Non-pigmented ciliary epithelial cell (primary cell): ENCODE results near the gene PRAMEF18.
"Not testable (repeated sequence)": the region's sequence is repeated elsewhere in the genome, so short reads cannot be mapped to it uniquely, and the experiment has no call there.

Source experiments
- DNase-seq: peaks from one replicate; pipeline ENCODE4 v3.0.0-alpha.2; 2010; ENCODE audit warnings: low read depth

PRAMEF18 gene, protein sequence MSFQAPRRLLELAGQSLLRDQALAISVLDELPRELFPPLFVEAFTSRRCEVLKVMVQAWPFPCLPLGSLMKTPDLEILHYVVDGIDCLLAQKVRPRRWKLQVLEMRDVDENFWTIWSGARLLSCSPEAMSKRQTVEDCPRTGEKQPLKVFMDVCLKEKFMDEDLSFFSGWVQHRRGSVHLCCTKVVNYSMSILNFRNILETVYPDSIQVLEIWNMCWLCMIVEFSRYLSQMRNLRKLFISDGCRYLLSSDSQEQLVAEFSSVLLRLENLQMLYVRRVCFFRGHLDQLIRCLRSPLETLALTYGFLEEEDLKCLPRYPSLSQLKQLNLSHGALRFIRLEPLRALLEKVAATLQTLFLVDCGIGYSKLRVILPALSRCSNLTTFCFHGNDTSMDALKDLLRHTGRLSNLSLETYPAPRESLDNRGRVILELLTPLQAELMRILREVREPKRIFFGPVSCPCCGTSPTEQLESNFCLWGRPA

DNA sequence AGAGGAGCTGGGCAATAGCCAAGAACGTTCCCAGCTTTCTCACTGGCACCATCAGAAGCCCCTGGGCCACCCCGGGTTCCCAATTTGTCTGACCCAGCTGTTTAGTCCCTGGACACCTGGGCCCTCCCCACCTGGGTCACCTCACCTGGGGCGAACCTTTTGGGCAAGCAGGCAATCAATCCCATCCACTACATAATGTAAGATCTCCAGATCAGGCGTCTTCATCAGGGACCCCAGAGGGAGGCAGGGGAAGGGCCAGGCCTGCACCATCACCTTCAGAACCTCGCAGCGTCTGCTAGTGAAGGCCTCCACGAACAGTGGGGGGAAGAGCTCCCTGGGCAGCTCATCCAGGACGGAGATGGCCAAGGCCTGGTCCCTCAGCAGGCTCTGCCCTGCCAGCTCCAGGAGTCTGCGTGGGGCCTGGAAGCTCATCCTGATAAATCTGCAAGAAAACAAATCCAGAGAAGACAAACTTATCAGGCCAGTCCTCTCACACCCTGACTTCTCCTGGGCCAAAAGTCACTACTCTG is at the start of gene PRAMEF18:
PRAMEF18 (minus strand) TSS at position 480 of the 530 bp plus-strand sequence; CDS start at position 432, 48 bp downstream.
- DNase-seq: not testable (repeated sequence)

DNA sequence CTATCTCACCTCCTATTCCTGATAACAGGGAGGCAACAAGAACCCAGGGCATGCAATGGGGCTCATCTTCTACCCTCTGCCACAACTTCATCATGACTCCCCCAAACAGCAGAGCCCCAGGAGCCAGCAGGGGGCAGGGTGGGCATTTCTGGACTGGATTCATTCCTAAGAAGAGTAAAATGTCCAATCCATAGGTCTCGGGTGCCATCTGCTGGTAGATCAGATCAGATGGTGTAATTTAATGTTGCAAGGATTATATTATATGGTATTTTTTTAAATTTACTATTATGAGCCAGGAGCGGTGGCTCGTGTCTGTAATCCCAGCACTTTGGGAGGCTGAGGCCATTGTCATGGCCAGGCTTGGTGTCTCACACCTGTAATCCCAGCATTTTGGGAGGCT is 39.2 kb upstream of the PRAMEF18 start:
- DNase-seq: not testable (repeated sequence)

DNA sequence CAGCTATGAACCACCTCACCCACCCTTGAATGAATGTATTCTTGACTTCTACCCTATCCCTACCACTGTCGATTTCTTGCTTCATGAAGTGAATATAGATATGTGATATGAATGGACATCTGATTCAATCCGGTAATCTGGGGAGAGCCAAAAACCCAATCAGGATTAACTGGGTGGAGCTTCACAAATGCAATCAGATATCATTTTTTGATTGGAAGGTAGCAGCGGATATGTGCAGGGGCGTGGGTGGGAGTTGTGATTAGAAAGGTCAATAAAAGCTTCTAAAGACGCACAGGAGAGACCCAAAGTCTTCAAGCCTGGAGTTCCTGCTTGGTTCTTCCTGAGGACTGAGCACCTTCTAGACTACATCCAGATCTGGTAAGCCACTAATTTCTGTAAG is 27.9 kb upstream of the PRAMEF18 start, which contains the start of gene PRAMEF5:
PRAMEF5 (plus strand) TSS at position 301 of the 400 bp plus-strand sequence. CDS start 5,071 bp downstream, outside the sequence.
- not testable (repeated sequence) for DNase-seq

DNA sequence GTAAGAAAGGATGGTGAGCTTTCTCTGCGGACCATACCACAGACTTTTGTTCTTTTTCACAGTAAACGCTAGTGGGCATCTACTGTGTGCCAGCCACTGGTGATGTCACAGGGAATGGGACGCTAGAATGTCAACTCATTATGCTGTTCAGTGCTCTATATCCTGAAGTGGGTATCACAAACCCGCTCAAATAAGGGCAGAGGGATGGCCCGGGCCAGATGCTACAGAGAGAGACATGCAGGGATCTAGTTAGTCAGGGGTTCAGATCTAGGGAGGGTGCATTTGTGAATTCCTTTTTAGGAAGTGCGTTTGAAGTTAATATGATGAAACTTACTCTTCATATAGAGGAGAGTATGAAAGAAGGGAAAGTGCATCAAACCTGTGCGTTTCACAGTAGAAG is 21.2 kb upstream of the PRAMEF18 start:
- not testable (repeated sequence) for DNase-seq

DNA sequence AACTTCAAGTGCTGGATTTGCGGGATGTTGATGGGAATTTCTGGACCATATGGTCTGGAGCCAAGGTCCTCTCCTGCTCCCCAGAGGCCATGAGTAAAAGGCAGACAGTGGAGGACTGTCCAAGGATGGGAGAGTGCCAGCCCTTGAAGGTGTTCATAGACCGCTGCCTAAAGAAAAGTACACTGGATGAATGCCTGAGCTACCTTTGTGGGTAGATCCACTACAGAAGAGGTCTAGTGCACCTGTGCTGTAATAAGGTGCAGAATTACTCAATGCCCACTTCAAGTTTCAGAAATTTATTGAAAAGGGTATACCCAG is 20.6 kb upstream of the PRAMEF18 start:
- DNase-seq: not testable (repeated sequence)

DNA sequence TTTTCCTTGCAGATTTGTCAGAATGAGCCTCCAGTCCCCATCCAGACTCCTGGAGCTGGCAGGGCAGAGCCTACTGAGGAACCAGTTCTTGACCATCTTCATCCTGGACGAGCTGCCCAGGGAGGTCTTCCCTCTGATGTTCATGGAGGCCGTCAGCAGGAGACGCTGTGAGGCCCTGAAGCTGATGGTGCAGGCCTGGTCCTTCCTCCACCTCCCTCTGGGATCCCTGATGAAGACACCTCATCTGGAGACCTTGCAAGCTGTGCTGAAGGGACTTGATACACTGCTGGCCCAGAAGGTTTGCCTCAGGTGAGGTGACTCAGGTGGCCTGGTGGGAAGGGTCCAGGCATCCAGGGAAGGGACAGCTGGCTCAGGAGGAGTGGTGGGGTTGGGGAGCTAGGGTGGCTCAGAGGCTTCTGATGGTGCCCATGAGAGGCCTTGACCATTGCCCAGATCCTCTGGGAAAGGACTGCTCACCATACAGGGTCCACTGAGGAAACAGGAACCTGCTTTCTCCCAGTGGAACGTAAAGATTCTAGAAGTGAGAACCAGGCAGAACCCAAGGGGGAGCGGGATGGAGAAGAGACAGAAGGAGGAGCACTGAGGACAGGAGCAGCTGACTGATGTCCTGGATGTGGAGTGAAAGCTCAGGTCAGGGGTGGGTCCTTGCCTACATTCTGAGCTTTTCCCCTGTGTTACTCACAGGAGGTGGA is 20.0 kb upstream of the PRAMEF18 start:
- DNase-seq: not testable (repeated sequence)

DNA sequence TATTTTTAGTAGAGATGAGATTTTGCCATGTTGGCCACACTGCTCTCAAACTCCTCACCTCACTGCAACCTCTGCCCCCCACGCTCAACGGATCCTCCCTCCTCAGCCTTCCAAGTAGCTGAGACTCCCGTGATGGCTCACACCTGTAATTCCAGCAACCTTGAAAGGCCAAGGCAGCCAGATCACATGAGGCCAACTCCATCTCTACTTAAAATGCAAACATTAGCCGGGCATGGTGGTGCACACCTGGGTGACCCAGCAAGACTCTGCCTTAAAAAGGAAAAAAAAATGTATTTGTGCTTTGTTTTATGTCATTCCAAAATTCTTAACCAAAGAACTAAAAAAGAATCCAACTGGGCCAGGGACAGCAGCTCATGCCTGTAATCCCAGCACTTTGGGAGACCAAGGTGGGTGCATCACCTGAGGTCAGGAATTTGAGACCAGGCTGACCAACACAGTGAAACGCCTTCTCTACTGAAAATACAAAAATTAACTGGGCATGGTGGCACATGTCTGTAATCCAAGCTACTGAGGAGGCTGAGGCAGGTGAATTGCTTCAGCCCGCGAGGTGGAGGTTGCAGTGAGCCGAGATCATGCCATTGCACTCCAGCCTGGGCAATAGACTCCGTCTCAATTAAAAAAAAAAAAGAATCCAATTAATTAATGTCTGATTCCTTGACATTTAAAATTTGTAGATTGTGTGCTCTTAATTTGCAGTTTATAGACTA is 17.7 kb upstream of the PRAMEF18 start:
- DNase-seq: not testable (repeated sequence)

DNA sequence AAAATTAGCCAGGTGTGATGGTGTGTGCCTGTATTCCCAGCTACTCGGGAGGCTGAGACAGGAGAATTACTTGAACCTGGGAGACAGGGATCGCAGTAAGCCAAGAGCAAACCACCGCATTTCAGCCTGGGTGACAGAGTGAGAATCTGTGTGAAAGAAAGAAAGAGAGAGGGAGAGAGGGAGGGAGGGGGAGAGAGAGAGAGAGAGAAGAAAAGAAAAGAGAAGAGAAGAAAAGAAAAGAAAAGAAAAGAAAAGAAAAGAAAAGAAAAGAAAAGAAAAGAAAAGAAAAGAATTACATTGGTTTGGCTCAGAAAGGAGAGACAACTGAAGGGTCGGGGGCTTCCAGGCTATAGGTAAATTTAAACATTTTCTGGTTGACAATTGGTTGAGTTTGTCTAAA is 13.7 kb upstream of the PRAMEF18 start:
- not testable (repeated sequence) for DNase-seq

DNA sequence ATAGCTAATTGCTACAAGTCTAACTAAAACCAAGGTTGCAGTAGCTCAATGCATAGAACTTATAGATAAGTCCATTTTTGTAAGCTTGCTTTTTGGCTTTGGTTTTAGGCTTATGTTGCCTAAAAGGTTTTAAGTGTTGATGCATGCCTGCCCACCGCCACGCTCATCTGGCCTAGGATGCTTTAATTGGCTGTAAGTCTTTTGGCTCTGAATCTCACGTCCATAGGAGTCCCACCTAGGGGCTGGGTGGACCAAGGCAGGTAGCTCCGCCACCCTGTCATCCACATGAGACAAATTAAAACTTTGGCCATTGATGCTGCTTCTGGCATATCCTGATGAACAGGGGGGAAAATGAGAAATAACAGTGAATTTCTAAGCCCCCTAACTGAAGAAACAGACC is 11.6 kb upstream of the PRAMEF18 start:
- not testable (repeated sequence) for DNase-seq

DNA sequence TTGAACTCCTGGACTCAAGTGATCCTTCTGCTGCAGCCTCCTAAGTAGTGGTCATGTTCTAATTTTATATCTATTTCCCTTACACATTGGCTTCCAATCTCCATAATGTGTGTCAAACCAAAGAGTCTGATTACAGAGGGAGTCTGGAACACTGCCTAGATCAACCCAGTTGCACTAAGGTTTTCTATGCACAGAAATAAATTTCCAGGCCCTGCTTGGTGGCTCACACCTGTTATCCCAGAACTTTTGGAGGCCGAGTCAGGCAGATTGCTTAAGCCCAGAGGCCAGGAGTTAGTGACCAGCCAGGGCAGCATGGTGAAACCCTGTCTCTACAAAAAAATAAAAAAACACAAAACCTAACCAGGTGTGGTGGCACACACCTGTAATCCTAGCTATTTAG is 8.1 kb upstream of the PRAMEF18 start:
- not testable (repeated sequence) for DNase-seq

DNA sequence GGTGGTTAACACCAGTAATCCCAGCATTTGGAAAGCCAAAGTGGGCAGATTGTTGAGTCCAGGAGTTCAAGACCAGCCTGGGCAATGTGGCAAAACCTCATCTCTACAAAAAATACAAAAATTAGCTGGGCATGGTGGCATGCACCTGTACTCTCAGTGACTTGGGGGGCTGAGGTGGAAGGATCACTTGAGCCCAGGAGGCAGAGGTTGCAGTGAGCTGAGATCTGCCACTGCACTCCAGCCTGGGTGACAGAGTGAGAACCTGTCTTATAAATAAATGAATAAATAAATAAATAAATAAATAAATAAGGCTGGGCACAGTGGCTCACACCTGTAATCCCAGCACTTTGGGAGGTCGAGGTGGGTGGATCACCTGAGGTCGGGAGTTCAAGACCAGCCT is 6.1 kb upstream of the PRAMEF18 start:
- DNase-seq: not testable (repeated sequence)

DNA sequence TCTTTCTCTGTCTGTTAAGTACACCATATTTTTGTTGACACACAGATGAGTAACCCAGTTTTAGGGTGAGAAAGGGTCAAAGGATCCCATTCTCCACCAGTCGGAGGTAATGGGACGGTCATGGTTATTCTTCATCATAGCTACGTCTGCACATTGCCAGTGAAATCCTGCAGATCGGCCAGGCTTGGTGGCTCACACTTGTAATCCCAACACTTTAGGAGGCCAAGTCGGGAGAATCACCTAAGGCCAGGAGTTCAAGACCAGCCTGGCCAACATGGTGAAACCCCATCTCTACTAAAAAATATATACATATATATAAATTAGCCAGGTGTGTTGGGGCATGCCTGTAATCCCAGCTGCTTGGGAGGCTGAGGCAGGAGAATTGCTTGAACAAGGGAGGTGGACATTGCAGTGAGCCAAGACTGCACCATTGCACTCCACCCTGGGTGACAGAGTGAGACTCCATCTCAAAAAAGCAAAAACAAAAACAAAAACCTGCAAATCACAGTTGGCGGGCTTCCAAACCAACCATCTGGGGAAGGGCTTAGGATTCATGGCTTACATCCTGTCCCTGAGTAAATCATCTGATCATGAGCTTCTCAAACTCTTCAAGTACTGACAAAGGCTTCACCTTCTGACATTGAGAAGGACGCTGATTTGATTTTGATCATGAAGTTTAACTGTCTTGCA is 5.3 kb upstream of the PRAMEF18 start:
- DNase-seq: not testable (repeated sequence)

DNA sequence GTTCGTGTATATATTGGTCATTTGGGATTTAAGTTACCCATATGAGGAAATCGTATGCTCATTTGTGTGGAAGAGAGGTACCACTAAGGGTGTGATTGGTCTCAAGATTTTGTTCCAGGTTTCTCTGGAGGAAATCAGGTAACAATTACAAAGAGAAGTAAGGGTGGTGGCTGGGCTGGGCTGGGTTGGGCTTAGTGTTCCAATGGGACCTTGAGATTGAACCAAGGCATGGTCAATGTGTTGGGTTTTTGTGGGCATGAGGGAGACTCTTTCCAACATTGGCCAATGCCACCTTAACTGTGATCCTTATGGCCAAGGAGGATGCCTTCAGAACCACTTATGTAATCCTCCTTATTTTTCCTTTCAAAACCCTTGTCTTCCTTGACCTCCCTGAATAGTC is 4.6 kb upstream of the PRAMEF18 start:
- DNase-seq: not testable (repeated sequence)

DNA sequence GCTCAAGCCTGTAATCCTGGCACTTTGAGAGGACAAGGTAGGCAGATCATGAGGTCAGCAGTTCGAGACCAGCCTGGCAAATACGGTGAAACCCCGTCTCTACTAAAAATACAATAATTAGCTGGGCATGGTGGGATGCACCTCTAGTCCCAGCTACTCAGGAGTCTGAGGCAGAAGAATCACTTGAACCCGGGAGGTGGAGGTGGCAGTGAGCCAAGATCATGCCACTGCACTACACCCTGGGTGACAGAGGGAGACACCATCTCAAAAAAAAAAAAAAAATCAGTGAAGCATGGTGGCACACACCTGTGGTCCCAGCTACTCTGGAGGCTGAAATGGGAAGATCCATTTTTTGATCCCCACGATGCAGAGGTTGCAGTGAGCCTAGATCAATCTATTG is 4.1 kb upstream of the PRAMEF18 start:
- not testable (repeated sequence) for DNase-seq

DNA sequence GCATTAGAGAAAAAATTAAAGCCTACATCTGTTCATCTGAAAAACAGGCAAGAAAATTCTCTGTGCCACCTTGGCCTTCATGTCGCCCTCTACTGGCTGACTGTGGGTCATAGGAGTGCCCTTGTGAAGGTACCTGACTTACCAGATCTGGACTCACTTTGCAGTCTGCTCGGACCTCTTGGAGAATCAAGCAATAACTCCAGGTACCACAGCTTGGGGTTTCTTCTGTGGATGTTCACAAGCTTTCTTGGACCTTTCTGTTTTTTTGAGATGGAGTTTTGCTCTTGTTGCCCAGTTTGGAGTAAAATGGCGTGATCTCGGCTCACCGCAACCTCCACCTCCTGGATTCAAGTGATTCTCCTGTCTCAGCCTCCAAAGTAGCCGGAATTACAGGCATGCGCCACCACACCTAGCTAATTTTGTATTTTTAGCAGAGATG is 2.4 kb upstream of the PRAMEF18 start:
- DNase-seq: no peak

DNA sequence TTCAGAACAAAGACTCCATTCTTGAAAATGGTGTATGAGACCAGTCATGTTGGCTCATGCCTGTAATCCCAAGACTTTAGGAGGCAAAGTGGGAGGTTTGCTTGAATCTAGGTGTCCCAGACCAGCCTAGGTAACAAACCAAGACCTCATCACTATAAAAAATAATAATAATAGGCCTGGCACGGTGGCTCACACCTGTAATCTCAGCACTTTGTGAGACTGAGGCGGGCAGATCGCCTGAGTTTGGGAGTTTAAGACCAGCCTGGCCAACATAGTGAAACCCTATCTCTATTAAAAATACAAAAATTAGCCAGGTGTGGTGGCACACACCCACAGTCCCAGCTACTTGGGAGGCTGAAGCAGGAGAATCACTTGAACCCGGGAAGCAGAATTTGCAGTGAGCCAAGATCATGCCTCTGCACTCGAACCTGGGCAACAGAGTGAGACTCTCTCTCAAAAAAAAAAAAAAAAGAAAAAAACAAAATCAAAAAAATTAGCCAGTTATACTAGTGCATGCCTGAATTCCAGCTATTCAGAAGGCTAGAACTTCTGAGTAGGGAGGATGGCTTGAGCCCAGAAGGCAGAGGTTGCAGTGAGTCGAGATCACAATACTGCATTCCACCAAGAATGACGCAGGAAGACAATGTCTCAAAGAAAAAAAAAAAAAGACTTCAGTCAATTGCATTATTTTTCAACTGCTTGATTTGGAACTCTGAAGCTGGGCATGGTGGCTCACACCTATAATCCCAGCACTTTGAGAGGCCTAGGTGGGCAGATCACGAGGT is 1.5 kb upstream of the PRAMEF18 start:
- not testable (repeated sequence) for DNase-seq

DNA sequence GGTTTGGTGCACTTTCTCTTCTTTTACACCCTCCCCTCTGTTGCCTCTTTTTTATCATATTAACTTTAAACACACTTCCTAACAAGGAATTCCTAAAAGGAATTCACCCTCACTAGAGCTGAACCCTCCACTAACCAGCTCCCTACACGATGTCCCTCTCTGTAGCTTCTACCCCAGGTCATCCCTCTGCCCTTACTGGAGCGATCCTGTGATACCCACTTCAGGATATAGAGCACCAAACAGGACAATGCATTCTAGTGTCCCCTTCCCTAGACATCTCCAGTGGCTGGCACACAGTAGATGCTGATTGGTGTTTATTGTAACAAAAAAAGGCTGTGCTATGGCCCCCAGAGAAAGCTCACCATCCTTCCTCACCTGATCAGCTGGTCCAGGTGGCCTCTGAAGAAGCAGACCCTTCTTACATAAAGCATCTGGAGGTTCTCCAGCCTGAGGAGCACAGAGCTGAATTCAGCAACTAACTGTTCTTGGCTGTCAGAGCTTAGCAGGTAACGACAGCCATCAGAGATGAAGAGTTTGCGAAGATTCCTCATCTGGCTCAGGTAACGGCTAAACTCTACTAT is 1.4 kb downstream of the PRAMEF18 start:
- DNase-seq: no peak

DNA sequence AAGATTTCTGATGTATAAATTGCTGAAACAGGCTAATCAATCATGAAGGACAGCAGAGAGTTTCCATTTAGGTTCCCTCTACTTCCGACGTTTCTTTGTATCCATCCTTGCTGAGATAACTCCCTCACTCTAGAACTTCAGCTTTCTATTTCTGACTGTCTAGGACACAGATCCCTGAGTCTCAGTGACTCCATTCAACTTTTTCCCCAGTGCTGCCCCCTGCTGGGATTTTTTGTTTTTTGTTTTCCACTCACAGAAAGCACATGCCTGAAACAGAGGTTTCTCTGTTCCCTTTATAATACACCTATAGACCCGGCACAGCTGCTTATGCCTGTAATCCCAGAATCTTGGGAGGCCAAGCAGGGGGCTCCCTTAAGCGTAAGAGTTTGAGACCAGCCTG is 3.2 kb downstream of the PRAMEF18 start:
- not testable (repeated sequence) for DNase-seq

DNA sequence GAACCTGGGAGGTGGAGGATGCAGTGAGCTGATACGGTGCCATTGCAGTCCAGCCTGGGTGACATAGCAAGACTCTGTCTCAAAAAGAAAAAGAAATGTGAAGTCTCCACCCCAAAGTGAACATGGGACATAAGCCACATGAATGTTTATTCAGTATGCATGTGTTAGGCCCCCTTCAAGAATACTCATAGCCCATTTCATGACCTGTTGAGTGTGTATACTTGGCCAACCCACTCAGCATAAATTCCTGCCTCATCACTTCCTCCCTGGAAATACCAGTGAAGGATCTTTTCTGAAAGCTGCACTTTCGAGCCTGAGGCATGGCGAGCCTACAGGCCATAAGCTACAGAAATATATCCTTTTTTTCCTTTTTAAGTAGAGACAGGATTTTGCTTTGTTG is 6.8 kb downstream of the PRAMEF18 start:
- DNase-seq: not testable (repeated sequence)

DNA sequence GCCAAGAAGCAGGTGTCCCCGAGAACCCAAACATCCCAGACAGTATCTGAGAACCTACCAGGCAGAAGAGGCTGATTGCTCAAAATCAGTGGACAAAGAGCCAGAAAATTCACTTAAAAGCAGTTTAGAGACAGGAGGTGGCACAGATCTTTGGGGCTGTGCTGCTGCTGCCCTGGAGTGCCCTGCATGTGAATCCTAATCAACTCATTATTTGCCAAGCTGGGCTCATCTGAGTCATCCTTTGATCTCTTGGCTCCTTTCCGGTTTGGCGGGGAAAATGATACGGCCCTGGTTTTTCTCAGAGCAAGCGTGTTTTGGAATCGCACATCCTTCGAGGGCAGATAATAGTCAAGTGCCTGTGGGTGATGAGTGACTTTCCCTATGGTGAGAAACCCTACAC is 9.3 kb downstream of the PRAMEF18 start:
- DNase-seq: not testable (repeated sequence)
